Effector memory CD4-positive, alpha-beta T cell (primary cell): ENCODE measurements around the gene KLF15.
"Not testable (repeated sequence)": the region's sequence is repeated elsewhere in the genome, so short reads cannot be mapped to it uniquely, and the experiment has no call there.

Experiments
- DNase-seq, 3 donors: peaks; one replicate each; pipeline ENCODE4 v3.0.0-alpha.2; 2020
- H3K27ac ChIP-seq: 2 replicates; pipeline ENCODE4 v1.7.0; 2013; ENCODE audit warnings: mild to moderate bottlenecking, low read length, moderate library complexity; ENCODE audit not compliant: insufficient read depth, poor library complexity, severe bottlenecking
- H3K27me3 ChIP-seq: replicated peaks from 2 replicates; pipeline ENCODE4 v1.7.0; 2013; ENCODE audit warnings: mild to moderate bottlenecking, low read length; ENCODE audit not compliant: insufficient read depth, control insufficient read depth, poor library complexity, severe bottlenecking
- H3K36me3 ChIP-seq: 2 replicates; pipeline ENCODE4 v1.7.0; 2013; ENCODE audit warnings: mild to moderate bottlenecking, low read length, moderate library complexity; ENCODE audit not compliant: control insufficient read depth, insufficient read depth
- H3K4me1 ChIP-seq: 2 replicates; pipeline ENCODE4 v1.7.0; 2013; ENCODE audit warnings: low read length, mild to moderate bottlenecking; ENCODE audit not compliant: control insufficient read depth, insufficient read depth, poor library complexity, severe bottlenecking
- H3K4me3 ChIP-seq: 2 replicates; pipeline ENCODE4 v1.7.0; 2013; ENCODE audit warnings: low read length, low read depth, mild to moderate bottlenecking; ENCODE audit not compliant: insufficient read depth, poor library complexity, severe bottlenecking
- H3K9me3 ChIP-seq: 2 replicates; pipeline ENCODE4 v1.7.0; 2013; ENCODE audit warnings: mild to moderate bottlenecking, low read length, moderate library complexity; ENCODE audit not compliant: control insufficient read depth

KLF15 gene

DNA sequence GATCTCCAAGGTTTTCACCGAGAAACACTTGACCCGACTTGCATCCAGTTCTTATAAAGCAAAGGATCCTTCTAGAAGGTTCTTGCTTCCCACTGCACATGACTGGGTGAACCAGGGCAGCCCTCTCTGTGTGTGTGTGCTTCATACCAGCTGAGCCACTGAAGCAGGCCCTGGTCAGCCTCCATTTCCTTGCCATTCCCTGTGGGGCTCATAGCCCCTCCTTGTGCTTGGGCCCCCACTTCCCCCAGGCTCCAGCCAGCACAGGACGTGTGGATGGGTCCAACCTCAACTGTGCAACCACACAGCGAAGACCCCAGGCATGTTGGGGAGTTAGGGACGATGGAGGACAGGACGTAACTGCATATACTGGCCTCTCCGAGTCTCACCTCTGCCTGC is 15.5 kb downstream of the KLF15 start:
- no peak overlapping the region for H3K4me3 ChIP-seq
- H3K36me3 ChIP-seq: no peaks in the 10 kb centered on the region
- no peaks in the 10 kb centered on the region for H3K9me3 ChIP-seq
- H3K27me3 ChIP-seq: no peaks in the 10 kb centered on the region
- DNase-seq: no peak
- H3K27ac ChIP-seq: no peak overlapping the region
- no peaks in the 10 kb centered on the region for H3K4me1 ChIP-seq

DNA sequence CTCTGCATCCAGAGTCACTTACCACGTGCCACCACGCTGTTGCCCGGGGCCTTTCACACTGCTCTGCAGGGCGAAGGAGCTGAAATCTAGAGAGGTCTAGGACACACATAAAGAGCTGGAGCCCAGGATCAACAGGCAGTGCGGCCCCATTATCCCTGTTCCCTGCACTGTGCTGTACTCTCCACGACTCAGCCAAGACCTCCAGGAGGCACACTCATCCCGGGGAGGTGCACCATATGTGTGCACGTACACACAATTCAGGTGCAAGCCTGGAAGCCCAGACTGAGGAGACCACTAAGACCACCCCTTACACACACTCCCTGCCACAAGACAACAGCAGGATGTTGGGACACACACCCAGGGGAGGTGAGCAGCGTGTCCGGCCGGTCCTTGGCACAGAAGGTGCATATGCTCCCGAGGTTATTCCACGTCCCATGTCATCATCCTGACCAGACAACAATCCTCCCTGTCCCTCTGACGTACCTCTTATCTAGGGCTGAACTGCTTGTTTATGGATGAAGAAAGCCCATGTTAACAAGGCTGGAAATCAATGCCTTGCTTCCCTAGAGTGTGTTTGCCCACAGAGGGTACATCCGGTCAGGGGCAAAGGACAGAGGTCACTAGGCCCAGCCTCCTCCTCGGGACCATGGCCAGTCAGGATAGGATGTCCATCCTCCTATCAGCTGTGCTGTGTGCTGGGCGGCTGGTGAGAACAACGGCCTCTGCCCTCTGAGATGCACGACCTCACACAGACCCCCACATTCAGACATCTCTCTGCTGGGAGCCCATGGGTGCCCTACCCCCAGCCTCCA is 16.1 kb downstream of the KLF15 start:
- no peak overlapping the region for H3K27ac ChIP-seq
- DNase-seq: no peak
- no peaks in the 10 kb centered on the region for H3K9me3 ChIP-seq
- no peaks in the 10 kb centered on the region for H3K4me1 ChIP-seq
- no peaks in the 10 kb centered on the region for H3K36me3 ChIP-seq
- H3K4me3 ChIP-seq: no peak overlapping the region
- no peaks in the 10 kb centered on the region for H3K27me3 ChIP-seq

DNA sequence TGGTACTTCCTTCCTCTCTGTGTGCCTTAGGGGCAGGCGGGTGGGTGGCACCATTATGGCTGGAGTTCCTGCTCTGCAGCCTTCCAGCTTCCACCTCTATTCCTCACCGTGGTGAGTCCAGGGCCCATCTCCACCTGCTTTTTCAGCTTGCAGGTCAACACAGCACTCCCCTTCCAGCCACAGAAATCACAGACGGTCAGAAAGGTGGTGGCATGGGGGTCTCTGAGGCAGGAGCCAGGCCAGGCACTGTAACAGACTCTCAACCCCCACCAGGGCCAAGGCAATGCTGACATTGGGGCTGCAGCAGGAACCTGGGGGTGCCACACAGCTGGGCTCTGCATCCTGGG is 16.6 kb downstream of the KLF15 start:
- no peak overlapping the region for H3K27ac ChIP-seq
- H3K36me3 ChIP-seq: no peaks in the 10 kb centered on the region
- no peaks in the 10 kb centered on the region for H3K9me3 ChIP-seq
- H3K4me1 ChIP-seq: no peaks in the 10 kb centered on the region
- no peaks in the 10 kb centered on the region for H3K27me3 ChIP-seq
- no peak overlapping the region for H3K4me3 ChIP-seq
- no peak for DNase-seq

DNA sequence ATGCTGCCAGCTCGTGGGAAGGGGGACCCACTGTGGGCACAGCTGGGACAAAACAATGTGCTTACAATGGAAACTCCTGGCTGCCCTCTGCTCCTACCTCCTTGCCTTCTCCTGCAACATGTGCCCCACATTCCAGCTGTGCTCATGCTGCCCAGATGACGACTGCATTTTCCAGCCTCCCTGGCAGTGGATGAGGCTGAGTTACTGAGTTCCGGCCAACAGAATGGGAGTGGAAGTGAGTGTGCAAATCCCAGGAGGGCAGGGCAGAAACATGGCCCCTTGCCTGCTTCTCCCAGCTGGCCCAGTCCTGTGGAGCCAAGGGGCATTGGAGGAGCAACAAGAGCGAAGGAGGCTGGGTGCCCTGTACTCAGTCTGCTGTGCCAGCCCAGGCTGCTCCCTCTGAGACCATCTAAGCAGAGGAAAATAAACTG is 17.1 kb downstream of the KLF15 start:
- H3K27ac ChIP-seq: no peak overlapping the region
- H3K36me3 ChIP-seq: no peaks in the 10 kb centered on the region
- H3K4me1 ChIP-seq: no peaks in the 10 kb centered on the region
- no peaks in the 10 kb centered on the region for H3K27me3 ChIP-seq
- no peaks in the 10 kb centered on the region for H3K9me3 ChIP-seq
- DNase-seq: no peak
- H3K4me3 ChIP-seq: no peak overlapping the region

DNA sequence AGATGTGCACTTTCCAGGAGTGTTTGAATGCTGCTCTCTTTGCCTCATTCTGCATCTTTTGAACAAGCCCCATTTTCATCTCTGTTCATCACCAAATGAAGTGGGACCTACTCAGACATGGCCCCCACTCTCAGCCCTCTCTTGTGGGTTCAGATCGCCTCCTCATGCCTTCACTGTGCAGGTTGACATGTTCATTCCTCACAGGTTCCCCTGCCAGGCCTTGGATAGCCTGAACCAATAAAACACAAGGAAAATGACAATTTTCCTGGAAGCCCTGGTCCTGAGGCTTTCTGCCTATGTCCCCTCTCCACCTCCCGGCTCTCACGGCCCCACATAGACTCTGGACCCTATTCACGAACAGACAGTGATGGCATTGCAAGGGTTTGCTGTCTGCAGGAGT is 17.7 kb downstream of the KLF15 start:
- no peak overlapping the region for H3K27ac ChIP-seq
- H3K27me3 ChIP-seq: no peaks in the 10 kb centered on the region
- H3K4me1 ChIP-seq: no peaks in the 10 kb centered on the region
- H3K36me3 ChIP-seq: no peaks in the 10 kb centered on the region
- H3K9me3 ChIP-seq: no peaks in the 10 kb centered on the region
- DNase-seq: no peak
- H3K4me3 ChIP-seq: no peak overlapping the region

DNA sequence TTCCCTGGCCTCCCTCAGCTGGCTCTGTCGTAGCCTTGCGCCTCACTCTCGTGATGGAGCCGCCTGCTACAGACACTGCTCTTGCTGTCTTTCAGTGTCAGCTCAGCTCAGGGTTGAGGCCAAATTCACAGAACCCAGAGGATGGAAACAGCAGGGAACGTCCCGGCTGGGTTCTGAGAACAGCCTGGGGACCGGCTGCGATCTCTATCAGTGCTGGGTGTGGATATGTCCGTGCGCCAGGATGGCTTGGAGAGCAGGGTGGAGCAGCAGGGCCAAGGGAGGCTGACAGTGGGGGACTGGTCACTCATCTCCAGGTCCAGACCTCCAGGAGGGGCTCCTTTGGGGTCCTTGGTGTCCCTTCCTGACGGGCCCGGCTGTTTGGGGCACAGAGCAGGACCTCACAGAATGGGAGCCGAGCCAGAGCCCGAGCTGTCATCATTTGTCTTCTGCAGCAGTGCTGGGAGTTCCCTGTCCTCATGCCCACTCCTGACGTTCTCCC is 18.4 kb downstream of the KLF15 start:
- H3K27ac ChIP-seq: no peak overlapping the region
- H3K36me3 ChIP-seq: no peaks in the 10 kb centered on the region
- no peak for DNase-seq
- H3K9me3 ChIP-seq: no peaks in the 10 kb centered on the region
- H3K27me3 ChIP-seq: no peaks in the 10 kb centered on the region
- no peaks in the 10 kb centered on the region for H3K4me1 ChIP-seq
- no peak overlapping the region for H3K4me3 ChIP-seq

DNA sequence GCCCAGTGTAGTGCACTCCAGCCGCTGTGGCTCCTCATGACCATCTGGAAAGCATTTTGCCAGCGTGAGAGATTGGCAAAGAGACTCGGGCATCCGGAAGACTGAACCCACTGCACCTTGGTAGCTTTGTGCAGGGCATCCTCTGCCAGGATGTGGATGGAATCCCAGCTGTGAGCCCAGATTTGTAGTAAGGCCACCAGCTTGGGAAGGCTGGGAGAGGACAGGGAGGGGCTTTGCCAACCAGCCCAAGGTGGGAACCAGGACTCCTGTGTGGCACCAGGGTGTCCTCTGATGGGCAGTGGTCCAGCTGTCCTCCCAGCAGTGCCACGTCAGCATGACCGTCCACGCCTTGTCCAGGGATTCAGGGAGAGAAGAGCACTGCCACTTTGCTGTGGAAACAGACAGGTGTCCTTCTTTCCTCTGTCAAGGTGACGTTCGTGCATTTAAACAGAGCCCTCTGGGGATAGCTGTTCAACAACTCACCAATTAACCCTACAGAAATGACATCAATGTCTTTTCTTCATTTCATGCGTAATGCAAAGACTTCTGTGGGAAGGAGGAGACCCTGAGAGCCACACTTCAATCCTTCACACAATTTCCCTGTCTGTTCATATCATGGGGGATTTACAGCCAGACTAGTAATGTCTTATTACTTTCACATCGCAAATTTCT is 19.1 kb downstream of the KLF15 start:
- H3K36me3 ChIP-seq: no peaks in the 10 kb centered on the region
- no peaks in the 10 kb centered on the region for H3K4me1 ChIP-seq
- H3K4me3 ChIP-seq: no peak overlapping the region
- DNase-seq: no peak
- no peak overlapping the region for H3K27ac ChIP-seq
- H3K9me3 ChIP-seq: no peaks in the 10 kb centered on the region
- H3K27me3 ChIP-seq: no peaks in the 10 kb centered on the region

DNA sequence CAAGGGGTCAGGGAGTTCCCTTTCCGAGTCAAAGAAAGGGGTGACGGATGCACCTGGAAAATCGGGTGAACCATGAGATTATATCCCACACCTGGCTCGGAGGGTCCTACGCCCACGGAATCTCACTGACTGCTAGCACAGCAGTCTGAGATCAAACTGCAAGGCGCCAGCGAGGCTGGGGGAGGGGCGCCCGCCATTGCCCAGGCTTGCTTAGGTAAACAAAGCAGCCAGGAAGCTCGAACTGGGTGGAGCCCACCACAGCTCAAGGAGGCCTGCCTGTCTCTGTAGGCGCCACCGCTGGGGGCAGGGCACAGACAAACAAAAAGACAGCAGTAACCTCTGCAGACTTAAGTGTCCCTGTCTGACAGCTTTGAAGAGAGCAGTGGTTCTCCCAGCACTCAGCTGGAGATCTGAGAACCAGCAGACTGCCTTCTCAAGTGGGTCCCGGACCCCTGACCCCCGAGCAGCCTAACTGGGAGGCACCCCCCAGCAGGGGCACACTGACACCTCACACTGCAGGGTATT is 25.3 kb downstream of the KLF15 start:
- H3K4me1 ChIP-seq, H3K4me3 ChIP-seq, H3K27ac ChIP-seq, H3K9me3 ChIP-seq, DNase-seq, H3K36me3 ChIP-seq, H3K27me3 ChIP-seq: not testable (repeated sequence)

DNA sequence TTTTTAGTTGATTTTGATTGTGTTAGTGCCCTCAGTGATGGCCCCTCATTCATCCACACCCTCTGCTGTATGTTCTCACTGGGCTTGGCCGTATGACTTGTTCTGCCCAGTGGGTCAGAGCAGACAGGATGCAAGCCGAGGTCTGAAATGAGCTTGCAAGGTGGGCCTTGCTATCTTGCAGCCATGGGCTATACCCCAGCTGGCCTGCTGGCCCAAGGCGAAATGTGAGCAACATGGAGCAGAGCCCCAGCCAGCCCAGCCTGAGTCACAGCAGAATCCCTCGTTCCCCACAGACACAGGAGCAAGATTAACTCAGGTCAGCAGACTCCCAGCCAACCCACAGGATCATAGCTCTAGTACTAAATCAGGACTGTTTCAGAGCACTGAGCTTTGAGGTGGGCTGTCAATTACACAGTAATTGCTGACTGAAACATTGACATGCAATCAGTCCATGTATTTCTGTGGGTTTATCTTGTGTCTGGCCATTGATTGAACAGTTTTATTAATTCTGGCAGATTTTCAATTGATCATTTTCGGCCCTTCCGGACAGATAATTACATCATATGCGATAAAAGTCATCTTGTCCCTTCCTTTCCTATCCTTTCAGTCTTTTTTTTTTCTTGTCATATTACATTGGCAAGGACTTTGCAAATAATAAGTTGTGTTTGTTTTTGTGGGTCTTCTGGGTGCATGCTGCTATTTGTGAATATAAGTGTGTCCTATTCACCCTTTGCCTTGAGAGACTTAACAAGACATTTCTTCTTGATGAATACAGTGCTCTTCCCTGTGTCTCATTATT is 27.1 kb downstream of the KLF15 start:
- Histone ChIP-seq H3K4me3 (no peak overlapping the region), H3K27me3 (no peaks in the 10 kb centered on the region)

More for the DNA sequence above, 27.1 kb downstream of the KLF15 start:
- DNase-seq: no peak
- H3K4me1 ChIP-seq: no peaks in the 10 kb centered on the region
- H3K36me3 ChIP-seq: no peaks in the 10 kb centered on the region
- no peak overlapping the region for H3K27ac ChIP-seq
- no peaks in the 10 kb centered on the region for H3K9me3 ChIP-seq
